ENCODE results near the gene EDC3. TPM values are rescaled to one million over a fixed set of nuclear protein-coding genes. Genes with fewer than 3 reads are reported as not detected.

EDC3 gene
- polyA plus RNA-seq, 1 of the 3 experiments (the other 2 are of a cell fraction) = 34.9 TPM

GRCh38 chr15:74636984-74637383 lies 58.8 kb downstream of the EDC3 start:
- DNase-seq = no peak
- Histone ChIP-seq H3K27ac (ENCODE audit: low read depth in 2 of 2, low read length in 1 of 2) (no peak overlapping the region), H3K4me1 (ENCODE audit: control insufficient read depth in 1 of 2, insufficient read depth in 2 of 2, low read depth in 1 of 2, low read length in 1 of 2) (no peaks in the 10 kb centered on the region), H3K9me3 (no peaks in the 10 kb centered on the region), H2AFZ (ENCODE audit: low read depth) (no peak overlapping the region), H3K36me3 (replicated peaks in 1 of 2; ENCODE audit: control insufficient read depth in 1 of 2, insufficient read depth in 2 of 2, low read length in 1 of 2) (peaks cover 15 to 68% of the 10 kb centered on the region in 2 experiments), H3K27me3 (ENCODE audit: insufficient read depth) (no peaks in the 10 kb centered on the region), H3K4me3 (ENCODE audit: low read depth in 2 of 2, low read length in 1 of 2) (no peak overlapping the region), H3K4me2 (no peak overlapping the region), H4K20me1 (ENCODE audit: insufficient read depth) (peaks cover 35% of the 10 kb centered on the region), H3F3A (replicated peaks; ENCODE audit: insufficient read depth) (peaks cover 4% of the 10 kb centered on the region), H3K9ac (no peak overlapping the region), H3K9me2 (no peaks in the 10 kb centered on the region), H3K79me2 (ENCODE audit: insufficient read depth) (peaks cover 3% of the 10 kb centered on the region; the same call in 1 of the 2 replicates)
- TF ChIP-seq USF2 (IDR thresholded peaks at IDR 0.05; ENCODE audit: borderline replicate concordance, low read depth, low read length) (no peak), FOXM1 (IDR thresholded peaks at IDR 0.05; ENCODE audit: low read depth) (no peak), YY1 (IDR thresholded peaks at IDR 0.05; ENCODE audit: low read depth) (no peak), EP300 (IDR thresholded peaks at IDR 0.05; ENCODE audit: borderline replicate concordance in 1 of 2, low read depth in 1 of 2, low read length in 1 of 2) (no peak), MAX (IDR thresholded peaks at IDR 0.05; ENCODE audit: low read depth) (no peak), FOXJ3 (CRISPR knock-in tag; IDR thresholded peaks at IDR 0.05) (no peak), POLR2AphosphoS5 (IDR thresholded peaks at IDR 0.05; ENCODE audit: low read depth, low read length) (no peak), GATA2 (CRISPR knock-in tag; IDR thresholded peaks at IDR 0.05) (no peak), PBX3 (IDR thresholded peaks at IDR 0.05) (no peak), TAF1 (IDR thresholded peaks at IDR 0.05; ENCODE audit: borderline replicate concordance, low read depth, low read length) (no peak), FOSL2 (IDR thresholded peaks at IDR 0.05; ENCODE audit: borderline replicate concordance, low read depth) (no peak), ZBTB33 (IDR thresholded peaks at IDR 0.05; ENCODE audit: borderline replicate concordance, low read depth) (no peak), SMC3 (IDR thresholded peaks at IDR 0.05; ENCODE audit: low read depth, low read length) (no peak), MXI1 (IDR thresholded peaks at IDR 0.05; ENCODE audit: low read depth, low read length) (no peak)
- POLR2A ChIA-PET = interaction anchor here (0.6 kb wide), 1 partner anchor 117 kb away, joined by 4 read pairs; no protein-coding TSS in a partner anchor
- CTCF ChIA-PET = interaction anchor here (0.6 to 39.4 kb wide), 8 partner anchors 8 to 313 kb away, joined by 3 to 1109 read pairs (median 16); partner anchors contain the start of genes CLK3 and CSK
- WGBS (ENCODE audit: low lambda C conversion rate) = 57% methylated on average over 1 of the region's 1 CpG
